ENCODE results near the gene WDR31.
"Not testable (repeated sequence)": the region's sequence is repeated elsewhere in the genome, so short reads cannot be mapped to it uniquely, and the experiment has no call there.

WDR31 gene

DNA sequence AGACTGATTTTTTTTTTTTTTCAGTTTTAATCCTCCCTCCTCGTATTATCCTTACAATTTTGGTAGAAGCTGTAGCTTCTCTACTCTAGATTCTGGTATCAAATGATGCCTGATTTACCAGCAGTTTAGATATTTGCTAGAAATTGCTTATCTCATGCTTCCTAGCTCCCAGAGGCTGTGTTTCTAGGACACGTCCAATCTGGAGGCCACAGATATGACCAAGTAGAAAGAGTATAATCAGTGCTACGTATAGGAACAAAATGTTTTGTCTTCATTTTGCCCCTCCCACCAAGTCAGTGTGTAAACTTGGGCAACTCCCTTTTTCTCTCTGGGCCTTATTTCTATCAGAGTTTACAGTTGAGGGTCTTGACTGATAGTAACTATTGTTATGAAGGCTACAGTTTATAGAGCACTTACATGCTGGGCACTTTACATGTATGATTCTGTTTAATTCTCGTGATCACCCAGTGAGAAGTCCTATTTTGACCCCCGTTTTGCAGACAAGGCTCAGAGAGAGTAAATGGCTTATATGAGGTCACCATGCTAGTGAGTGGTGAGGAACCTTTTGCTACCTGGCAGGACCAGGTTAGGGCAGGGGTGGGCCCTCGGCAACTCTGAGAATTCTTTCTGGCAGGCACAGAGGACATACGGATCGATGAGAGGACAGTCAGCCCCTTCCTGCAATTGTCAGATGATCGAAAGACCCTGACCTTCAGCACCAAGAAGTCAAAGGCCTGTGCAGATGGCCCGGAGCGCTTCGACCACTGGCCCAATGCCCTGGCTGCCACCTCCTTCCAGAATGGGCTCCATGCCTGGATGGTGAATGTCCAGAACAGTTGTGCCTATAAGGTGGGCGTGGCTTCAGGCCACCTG is 29.1 kb upstream of the WDR31 start:
- ChIA-PET POLR2A (no interaction called here), CTCF (no interaction called here)
- DNase-seq (ENCODE audit: extremely low spot score), result no peak
- TF ChIP-seq FOXK2 (IDR thresholded peaks at IDR 0.05), result no peak
- no peak for TF ChIP-seq FOXM1 (IDR thresholded peaks at IDR 0.05; ENCODE audit: borderline replicate concordance)
- TF ChIP-seq LEF1 (IDR thresholded peaks at IDR 0.05; ENCODE audit: borderline replicate concordance), result no peak
- no peak for TF ChIP-seq CTBP1 (IDR thresholded peaks at IDR 0.05; ENCODE audit: borderline replicate concordance)
- TF ChIP-seq, protein P1, sequence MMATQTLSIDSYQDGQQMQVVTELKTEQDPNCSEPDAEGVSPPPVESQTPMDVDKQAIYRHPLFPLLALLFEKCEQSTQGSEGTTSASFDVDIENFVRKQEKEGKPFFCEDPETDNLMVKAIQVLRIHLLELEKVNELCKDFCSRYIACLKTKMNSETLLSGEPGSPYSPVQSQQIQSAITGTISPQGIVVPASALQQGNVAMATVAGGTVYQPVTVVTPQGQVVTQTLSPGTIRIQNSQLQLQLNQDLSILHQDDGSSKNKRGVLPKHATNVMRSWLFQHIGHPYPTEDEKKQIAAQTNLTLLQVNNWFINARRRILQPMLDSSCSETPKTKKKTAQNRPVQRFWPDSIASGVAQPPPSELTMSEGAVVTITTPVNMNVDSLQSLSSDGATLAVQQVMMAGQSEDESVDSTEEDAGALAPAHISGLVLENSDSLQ (IDR thresholded peaks at IDR 0.05), result no peak
- TF ChIP-seq SUZ12 (IDR thresholded peaks at IDR 0.05), result no peak
- no peak for TF ChIP-seq HDGF (IDR thresholded peaks at IDR 0.05; ENCODE audit: borderline replicate concordance)
- no peak for TF ChIP-seq ARNT (IDR thresholded peaks at IDR 0.05)
- TF ChIP-seq SP1 (IDR thresholded peaks at IDR 0.05), result no peak
- no peak for TF ChIP-seq ZNF384 (IDR thresholded peaks at IDR 0.05)
- TF ChIP-seq ELF4 (IDR thresholded peaks at IDR 0.05), result no peak

DNA sequence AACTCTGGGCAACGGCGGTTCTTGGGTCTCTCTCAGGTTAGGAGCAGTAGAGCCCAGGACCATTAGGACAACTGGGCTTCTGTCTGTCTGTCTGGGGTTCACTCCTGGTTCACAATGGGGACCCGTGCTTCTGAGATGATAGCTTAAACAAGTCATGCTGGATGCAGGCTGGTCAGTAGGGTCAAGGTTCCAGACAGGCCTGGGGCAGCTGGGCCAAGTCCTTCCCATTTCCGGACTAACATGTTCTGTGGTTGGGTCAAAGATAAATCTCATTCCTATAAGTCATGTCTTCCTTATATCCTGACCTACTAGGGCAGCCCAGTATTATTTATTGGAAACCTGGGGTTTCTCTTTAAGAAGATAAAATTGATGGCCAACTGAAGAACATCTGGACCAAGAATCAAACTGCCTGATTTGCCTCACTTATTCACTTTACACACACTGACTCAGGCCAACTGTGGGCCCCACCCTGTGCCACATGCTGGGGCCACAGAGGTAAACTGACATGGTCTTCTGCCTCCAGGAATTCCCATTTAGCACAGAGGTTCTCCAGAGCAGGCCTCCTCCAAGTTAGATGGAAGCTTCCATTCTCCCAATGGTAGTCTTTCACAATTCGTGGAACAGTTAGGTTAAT is 28.4 kb upstream of the WDR31 start:
- no peak for TF ChIP-seq L3MBTL2 (conservative IDR thresholded peaks at IDR 0.05)
- no peak for TF ChIP-seq NFRKB (IDR thresholded peaks at IDR 0.05)
- TF ChIP-seq LEF1 (IDR thresholded peaks at IDR 0.05; ENCODE audit: borderline replicate concordance), result no peak
- no peak for TF ChIP-seq ZNF384 (IDR thresholded peaks at IDR 0.05)
- TF ChIP-seq TARDBP (IDR thresholded peaks at IDR 0.05), result no peak
- no peak for TF ChIP-seq FOXK2 (IDR thresholded peaks at IDR 0.05)
- TF ChIP-seq FOXA1 (IDR thresholded peaks at IDR 0.05), result no peak
- no peak for TF ChIP-seq FOXM1 (IDR thresholded peaks at IDR 0.05; ENCODE audit: borderline replicate concordance)
- no peak for TF ChIP-seq SP1 (IDR thresholded peaks at IDR 0.05)
- no peak for TF ChIP-seq ARNT (IDR thresholded peaks at IDR 0.05)
- no peak for TF ChIP-seq CTBP1 (IDR thresholded peaks at IDR 0.05; ENCODE audit: borderline replicate concordance)
- TF ChIP-seq, protein P1 (IDR thresholded peaks at IDR 0.05), result no peak
- TF ChIP-seq ELF4 (IDR thresholded peaks at IDR 0.05), result no peak
- no peak for TF ChIP-seq SUZ12 (IDR thresholded peaks at IDR 0.05)
- no peak for TF ChIP-seq BHLHE40 (IDR thresholded peaks at IDR 0.05; ENCODE audit: borderline replicate concordance)
- no peak for TF ChIP-seq HDGF (IDR thresholded peaks at IDR 0.05; ENCODE audit: borderline replicate concordance)
- no peak for DNase-seq (ENCODE audit: extremely low spot score)
- ChIA-PET CTCF (no interaction called here), POLR2A (interaction anchor here (2.2 kb wide), 1 partner anchor 8 kb away, joined by 7 read pairs; the partner anchor contains the start of gene HDHD3)

DNA sequence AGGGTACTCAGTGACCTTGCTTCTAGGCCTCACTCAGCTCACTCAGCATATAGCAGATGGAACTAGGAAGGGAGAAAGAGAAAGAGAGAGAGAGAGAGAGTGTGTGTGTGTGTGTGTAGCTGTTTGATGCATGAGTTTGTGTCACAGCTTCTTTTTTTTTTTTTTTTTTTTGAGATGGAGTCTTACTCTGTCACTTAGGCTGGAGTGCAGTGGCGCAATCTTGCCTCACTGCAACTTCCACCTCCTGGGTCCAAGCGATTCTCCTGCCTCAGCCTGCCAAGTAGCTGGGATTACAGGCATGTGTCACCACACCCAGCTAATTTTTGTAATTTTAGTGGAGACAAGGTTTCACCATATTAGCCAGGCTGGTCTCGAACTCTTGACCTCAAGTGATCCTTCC is 25.6 kb upstream of the WDR31 start:
- DNase-seq (ENCODE audit: extremely low spot score); CTCF ChIA-PET: not testable (repeated sequence)
- POLR2A ChIA-PET, result interaction anchor here (0.9 kb wide), 1 partner anchor 45 kb away, joined by 3 read pairs; the partner anchor contains the start of genes C9orf43 and POLE3

DNA sequence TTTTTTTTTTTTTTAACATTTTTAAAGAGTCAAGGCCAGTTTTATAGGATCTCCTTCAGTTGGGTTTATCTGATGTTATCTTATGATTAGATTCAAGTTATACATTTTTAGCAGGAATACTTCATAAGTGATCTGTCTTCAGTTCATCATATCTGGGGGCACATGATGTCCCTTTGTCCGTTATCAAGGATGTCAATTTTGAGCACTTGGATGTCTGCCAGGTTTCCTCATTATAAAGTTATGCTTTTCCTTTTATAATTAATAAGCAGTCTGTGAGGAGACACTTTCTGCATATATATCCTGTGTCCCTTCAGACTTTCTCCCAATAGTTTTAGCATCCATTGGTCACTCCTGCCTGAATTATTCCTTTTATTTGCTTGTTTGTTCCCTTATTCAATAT is 24.9 kb upstream of the WDR31 start:
- ChIA-PET CTCF (interaction anchor here (0.9 kb wide), 1 partner anchor 25 kb away, joined by 3 read pairs; the partner anchor contains the start of gene WDR31), POLR2A (no interaction called here)
- TF ChIP-seq ELF4 (IDR thresholded peaks at IDR 0.05) (no peak), ZNF384 (IDR thresholded peaks at IDR 0.05) (no peak), FOXM1 (IDR thresholded peaks at IDR 0.05; ENCODE audit: borderline replicate concordance) (no peak), BHLHE40 (IDR thresholded peaks at IDR 0.05; ENCODE audit: borderline replicate concordance) (no peak), CTBP1 (IDR thresholded peaks at IDR 0.05; ENCODE audit: borderline replicate concordance) (no peak), TARDBP (IDR thresholded peaks at IDR 0.05) (no peak), LEF1 (IDR thresholded peaks at IDR 0.05; ENCODE audit: borderline replicate concordance) (no peak), L3MBTL2 (conservative IDR thresholded peaks at IDR 0.05) (no peak), NFRKB (IDR thresholded peaks at IDR 0.05) (no peak), SUZ12 (IDR thresholded peaks at IDR 0.05) (no peak), FOXK2 (IDR thresholded peaks at IDR 0.05) (no peak), SP1 (IDR thresholded peaks at IDR 0.05) (no peak), HDGF (IDR thresholded peaks at IDR 0.05; ENCODE audit: borderline replicate concordance) (no peak), FOXA1 (IDR thresholded peaks at IDR 0.05) (no peak), ARNT (IDR thresholded peaks at IDR 0.05) (no peak)
- TF ChIP-seq, protein P1 (IDR thresholded peaks at IDR 0.05), result no peak
- no peak for DNase-seq (ENCODE audit: extremely low spot score)

DNA sequence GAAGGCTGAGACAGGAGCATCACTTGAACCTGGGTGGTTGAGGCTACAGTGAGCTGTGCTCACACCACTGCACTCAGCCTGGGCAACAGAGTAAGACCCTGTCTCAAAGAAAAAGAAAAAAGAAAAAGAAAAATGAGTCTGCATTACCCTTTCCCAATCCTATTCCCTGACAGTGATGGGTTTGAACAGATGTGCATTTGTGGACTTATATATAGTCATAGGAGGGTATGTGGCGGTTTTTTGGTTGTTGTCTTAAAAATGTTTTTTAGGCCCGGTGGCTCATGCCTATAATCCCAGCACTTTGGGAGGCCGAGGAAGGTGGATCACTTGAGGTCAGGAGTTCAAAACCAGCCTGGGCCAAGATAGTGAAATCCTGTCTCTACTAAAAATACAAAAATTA is 23.3 kb upstream of the WDR31 start:
- ChIA-PET CTCF (no interaction called here), POLR2A (interaction anchor here (1.2 to 4.0 kb wide), 2 partner anchors 14 to 23 kb away, joined by 3 to 15 read pairs; partner anchors contain the start of gene WDR31)
- DNase-seq (ENCODE audit: extremely low spot score), result no peak
- TF ChIP-seq HDGF (IDR thresholded peaks at IDR 0.05; ENCODE audit: borderline replicate concordance), result no peak
- no peak for TF ChIP-seq TARDBP (IDR thresholded peaks at IDR 0.05)
- no peak for TF ChIP-seq ZNF384 (IDR thresholded peaks at IDR 0.05)
- TF ChIP-seq BHLHE40 (IDR thresholded peaks at IDR 0.05; ENCODE audit: borderline replicate concordance), result no peak
- no peak for TF ChIP-seq SUZ12 (IDR thresholded peaks at IDR 0.05)
- no peak for TF ChIP-seq CTBP1 (IDR thresholded peaks at IDR 0.05; ENCODE audit: borderline replicate concordance)
- no peak for TF ChIP-seq LEF1 (IDR thresholded peaks at IDR 0.05; ENCODE audit: borderline replicate concordance)
- no peak for TF ChIP-seq FOXA1 (IDR thresholded peaks at IDR 0.05)
- no peak for TF ChIP-seq SP1 (IDR thresholded peaks at IDR 0.05)
- no peak for TF ChIP-seq NFRKB (IDR thresholded peaks at IDR 0.05)
- no peak for TF ChIP-seq L3MBTL2 (conservative IDR thresholded peaks at IDR 0.05)
